ENCODE results near the gene BCAR3.
A peak's percentile ranks its signal among the peaks of the same experiment; 100 is the strongest.
"Not testable (repeated sequence)": the region's sequence is repeated elsewhere in the genome, so short reads cannot be mapped to it uniquely, and the experiment has no call there.

Gene BCAR3

DNA sequence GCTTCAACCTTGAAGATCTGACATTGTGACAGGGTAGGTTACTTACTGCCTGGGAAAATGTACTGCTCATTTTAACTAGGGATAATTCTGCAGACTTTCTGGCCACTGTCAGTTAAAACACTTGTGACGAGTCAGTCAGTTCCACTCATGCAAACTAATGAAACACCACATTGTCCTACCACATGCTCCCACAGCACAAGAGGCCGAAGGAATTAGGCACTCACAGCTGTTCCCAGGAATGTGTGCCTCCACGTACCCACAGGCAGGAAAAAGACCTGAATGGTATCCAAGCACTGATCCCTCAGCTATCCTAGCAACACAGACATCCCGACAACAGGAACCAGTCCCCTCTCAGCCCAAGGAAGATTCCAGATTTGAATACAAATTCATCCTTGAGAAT lies 12.3 kb downstream of the BCAR3 start:
- DNase-seq (ENCODE audit: low read depth, low spot score) = peak; percentile 73

GRCh38 chr1:93668951-93669350 lies 12.7 kb downstream of the BCAR3 start:
- no peak for DNase-seq (ENCODE audit: low read depth, low spot score)

GRCh38 chr1:93668121-93668520 lies 13.5 kb downstream of the BCAR3 start:
- DNase-seq (ENCODE audit: low read depth, low spot score) = no peak

GRCh38 chr1:93667642-93668041 lies 14.0 kb downstream of the BCAR3 start:
- no peak for DNase-seq (ENCODE audit: low read depth, low spot score)

GRCh38 chr1:93666613-93667384 lies 14.8 kb downstream of the BCAR3 start:
- DNase-seq (ENCODE audit: low read depth, low spot score) = peak; percentile 68

DNA sequence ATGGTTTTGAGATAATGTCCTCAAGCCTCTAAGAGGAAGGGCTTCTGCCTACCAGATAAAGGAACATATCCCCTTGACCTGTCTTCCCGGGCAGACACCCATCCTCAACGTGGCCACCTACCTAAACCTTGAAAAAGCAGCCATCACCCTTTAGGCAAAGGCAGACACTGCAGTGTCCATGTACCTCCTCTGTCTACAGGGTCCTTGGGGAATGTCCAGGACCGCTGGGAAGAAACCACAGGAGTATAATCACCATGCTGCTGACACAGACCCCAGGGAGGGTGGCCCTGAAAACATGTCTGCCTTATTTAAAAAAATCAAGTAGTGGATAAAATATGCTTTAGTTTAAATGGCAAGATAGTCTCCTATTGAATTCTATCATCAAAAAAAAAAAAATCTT lies 16.6 kb downstream of the BCAR3 start:
- DNase-seq (ENCODE audit: low read depth, low spot score) = peak; percentile 58

DNA sequence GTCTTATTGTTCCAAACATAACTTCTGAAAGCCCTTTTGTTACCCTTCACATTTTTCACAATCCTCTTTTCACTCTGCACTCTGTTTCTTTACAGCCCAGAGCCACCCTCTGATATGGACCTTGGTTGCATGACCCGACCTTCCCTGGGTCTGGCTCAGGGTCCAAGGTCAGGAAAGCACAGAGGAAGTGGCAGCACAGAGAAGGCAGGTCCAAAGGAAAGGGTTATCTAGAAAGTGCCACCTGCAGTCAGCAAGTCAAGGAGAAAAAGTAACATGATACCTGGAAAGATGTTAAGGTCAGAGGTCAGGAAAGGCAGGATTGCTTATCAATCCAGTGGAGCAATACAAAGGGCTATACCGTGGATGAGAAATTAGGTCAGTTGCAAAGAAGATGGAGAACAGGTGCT lies 18.4 kb downstream of the BCAR3 start:
- no peak for DNase-seq (ENCODE audit: low read depth, low spot score)

GRCh38 chr1:93662481-93663207 lies 19.0 kb downstream of the BCAR3 start:
- peak; percentile 66 for DNase-seq (ENCODE audit: low read depth, low spot score)

DNA sequence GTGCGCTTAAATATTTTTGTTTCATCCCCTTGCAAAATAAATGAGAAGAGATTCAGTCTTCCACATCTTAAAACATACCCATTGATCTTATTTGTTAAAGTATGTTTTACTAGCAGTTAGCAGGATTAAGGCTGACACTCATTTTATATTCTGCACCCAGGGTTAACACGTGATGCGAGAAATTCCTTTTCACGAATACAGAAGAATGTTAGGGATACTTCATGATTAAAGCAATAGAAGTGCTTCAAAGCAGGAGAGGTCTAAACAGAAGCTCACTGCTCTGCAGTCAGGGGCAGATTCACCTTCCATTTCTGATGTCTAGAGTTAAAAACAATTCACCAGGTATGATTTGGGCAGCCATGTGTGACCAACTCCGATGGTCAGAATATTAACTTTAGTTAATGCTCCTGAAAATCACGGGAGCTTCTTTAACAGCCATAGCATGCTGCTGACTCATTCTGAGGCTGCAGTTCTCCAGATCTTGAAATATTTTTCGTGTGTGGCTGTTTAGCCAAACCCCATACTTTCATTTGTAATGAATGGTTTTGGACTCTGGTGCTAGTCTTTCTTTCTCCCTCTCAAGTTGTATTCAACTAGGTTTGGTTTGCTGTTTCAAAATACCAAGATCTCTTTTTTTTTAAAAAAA lies 19.7 kb downstream of the BCAR3 start:
- peak; percentile 88 for DNase-seq (ENCODE audit: low read depth, low spot score)

- not testable (repeated sequence) for DNase-seq (ENCODE audit: low read depth, low spot score)
Measured at GRCh38 chr1:93661341-93661740, 20.3 kb downstream of the BCAR3 start.

- peak; percentile 67 for DNase-seq (ENCODE audit: low read depth, low spot score)
Measured at GRCh38 chr1:93659822-93660503, 21.7 kb downstream of the BCAR3 start.

DNA sequence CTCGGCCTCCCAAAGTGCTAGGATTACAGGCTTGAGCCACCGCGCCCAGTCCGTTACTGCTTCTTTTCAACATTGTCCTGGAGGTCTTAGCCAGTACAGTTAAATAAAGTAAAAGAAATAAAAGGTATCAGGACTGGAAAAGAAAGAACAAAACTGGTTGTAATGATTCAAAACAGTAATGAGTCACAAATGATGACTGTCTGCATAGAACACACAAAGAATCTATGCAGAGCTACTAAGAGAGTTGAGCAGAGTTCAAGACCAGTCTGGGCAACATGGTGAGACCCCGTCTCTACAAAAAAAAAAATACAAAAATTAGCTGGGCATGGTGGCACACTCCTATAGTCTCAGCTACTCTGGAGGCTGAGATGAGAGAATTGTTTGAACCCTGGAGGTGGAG lies 23.4 kb downstream of the BCAR3 start:
- no peak for DNase-seq (ENCODE audit: low read depth, low spot score)

DNA sequence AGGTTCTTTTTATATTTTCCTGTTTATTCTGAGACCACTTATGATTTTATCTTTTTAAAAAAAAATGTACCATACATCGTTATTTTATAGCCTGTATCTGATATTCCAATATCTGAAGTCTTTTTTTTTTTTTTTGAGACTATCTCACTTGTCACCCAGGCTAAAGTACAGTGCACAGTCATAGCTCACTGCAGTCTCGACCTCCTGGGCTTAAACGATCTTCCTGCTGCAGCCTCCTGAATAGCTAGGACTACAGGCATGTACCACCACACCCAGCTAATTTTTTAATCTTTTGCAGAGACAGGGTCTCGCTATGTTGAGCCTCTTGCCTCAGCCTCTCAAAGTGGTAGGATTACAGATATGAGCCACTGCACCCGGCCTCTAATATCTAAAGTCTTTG lies 25.1 kb downstream of the BCAR3 start:
- DNase-seq (ENCODE audit: low read depth, low spot score) = no peak

- DNase-seq (ENCODE audit: low read depth, low spot score) = no peak
Measured at GRCh38 chr1:93653656-93654055, 28.0 kb downstream of the BCAR3 start.

GRCh38 chr1:93652323-93652949 lies 29.2 kb downstream of the BCAR3 start:
- DNase-seq (ENCODE audit: low read depth, low spot score) = no peak

GRCh38 chr1:93651695-93652094 lies 29.9 kb downstream of the BCAR3 start:
- no peak for DNase-seq (ENCODE audit: low read depth, low spot score)

- DNase-seq (ENCODE audit: low read depth, low spot score) = not testable (repeated sequence)
Measured at GRCh38 chr1:93650159-93650558, 31.5 kb downstream of the BCAR3 start.

DNA sequence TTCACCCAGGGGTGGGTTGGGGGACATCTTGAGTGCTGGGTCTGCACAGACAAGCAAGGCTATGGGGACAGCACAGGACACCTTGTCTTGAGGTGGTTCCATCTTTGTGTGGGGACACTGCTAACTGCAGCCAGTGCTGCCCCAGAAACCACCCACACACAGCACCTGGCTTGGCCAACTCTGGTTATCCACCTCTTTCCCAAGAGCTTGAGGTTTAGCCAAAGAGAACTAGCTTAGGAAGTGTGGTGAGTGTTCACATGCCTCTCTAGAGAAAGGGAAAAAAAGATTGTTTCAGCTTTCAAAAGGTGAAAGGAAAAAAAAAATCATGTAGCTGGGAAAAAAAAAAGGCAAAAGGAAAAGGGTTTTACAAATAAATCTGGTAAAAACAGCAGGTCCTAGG lies 32.4 kb downstream of the BCAR3 start:
- DNase-seq (ENCODE audit: low read depth, low spot score) = no peak

- no peak for DNase-seq (ENCODE audit: low read depth, low spot score)
Measured at GRCh38 chr1:93648656-93649055, 33.0 kb downstream of the BCAR3 start.

DNA sequence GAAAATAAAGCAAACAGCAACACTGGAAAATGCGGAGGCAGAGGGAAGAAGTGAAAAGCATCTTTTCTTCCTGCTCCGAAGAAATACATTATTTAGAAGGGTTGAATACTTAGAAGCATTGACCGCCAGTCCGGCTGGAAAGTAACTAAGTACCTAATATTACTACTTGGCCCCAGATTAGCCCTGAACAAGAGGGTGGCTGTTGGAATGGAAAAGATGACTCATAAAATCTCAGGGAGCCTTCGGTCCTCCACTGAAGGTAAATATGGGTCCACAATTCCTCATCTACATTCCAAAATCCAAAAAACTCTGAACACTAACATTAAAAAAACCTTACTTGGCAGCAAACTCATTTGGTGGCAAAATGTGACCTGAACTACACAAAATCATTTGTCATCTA lies 40.1 kb downstream of the BCAR3 start:
- DNase-seq (ENCODE audit: low read depth, low spot score) = peak; percentile 62

GRCh38 chr1:93640656-93641440 lies 40.8 kb downstream of the BCAR3 start:
- no peak for DNase-seq (ENCODE audit: low read depth, low spot score)
